22Rv1 (cell line): ENCODE data around the gene PGAP6.

ENCODE experiments used
- ZFX ChIP-seq: fragments of 450-650 bp; IDR thresholded peaks from 2 replicates; pipeline ENCODE4 v1.6.1; 2017; ENCODE audit warnings: antibody characterized with exemption, borderline replicate concordance
- TF ChIP-seq, protein P1 (sequence below): fragments of 450-650 bp; IDR thresholded peaks from 2 replicates; pipeline ENCODE4 v1.5.1; 2017; ENCODE audit warnings: mild to moderate bottlenecking

DNA sequence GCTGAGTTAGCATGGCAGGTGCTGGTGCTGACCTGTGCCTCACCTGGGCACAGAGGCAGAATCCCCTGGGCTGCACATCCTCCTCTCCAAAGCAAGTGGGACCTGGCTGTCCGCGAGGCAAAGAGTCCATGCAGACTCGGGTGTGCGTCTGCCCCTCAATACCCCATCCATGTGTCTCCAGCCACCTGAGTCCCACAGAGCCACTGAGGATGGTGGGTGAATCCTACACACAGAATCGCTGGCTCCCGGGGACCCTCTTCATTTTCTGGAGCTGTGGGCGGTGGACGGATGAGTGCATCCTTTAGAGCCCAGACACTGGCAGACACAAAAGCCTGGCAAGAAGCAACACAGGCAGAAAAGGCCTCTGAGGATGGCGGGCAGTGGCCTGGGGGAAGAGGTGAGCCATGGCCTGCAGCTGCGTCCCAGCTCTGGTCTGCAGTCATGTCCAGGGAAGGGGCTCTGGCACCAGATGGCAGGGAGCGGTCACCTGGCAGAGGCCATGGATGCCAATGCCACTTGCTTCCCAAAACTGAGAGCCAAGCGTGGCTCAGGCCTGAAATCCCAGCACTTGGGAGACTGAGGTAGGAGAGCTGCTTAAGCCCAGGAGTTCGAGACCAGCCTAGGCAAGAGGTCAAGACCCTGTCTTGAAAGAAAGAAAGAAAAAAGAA lies 59.2 kb downstream of the PGAP6 start:
- TF ChIP-seq, protein P1, sequence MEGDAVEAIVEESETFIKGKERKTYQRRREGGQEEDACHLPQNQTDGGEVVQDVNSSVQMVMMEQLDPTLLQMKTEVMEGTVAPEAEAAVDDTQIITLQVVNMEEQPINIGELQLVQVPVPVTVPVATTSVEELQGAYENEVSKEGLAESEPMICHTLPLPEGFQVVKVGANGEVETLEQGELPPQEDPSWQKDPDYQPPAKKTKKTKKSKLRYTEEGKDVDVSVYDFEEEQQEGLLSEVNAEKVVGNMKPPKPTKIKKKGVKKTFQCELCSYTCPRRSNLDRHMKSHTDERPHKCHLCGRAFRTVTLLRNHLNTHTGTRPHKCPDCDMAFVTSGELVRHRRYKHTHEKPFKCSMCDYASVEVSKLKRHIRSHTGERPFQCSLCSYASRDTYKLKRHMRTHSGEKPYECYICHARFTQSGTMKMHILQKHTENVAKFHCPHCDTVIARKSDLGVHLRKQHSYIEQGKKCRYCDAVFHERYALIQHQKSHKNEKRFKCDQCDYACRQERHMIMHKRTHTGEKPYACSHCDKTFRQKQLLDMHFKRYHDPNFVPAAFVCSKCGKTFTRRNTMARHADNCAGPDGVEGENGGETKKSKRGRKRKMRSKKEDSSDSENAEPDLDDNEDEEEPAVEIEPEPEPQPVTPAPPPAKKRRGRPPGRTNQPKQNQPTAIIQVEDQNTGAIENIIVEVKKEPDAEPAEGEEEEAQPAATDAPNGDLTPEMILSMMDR: no peak
- TF ChIP-seq ZFX: no peak
